T47D (cell line): ENCODE results near the gene PLA1A.

Experiments used
- DNase-seq, 2 experiments: peaks; one replicate each; pipeline versions ENCODE4 v3.0.0 to v3.0.0-alpha.2; 2011 to 2012; ENCODE audit warnings: low read depth in 1 of 2, low spot score in 1 of 2
- JUND ChIP-seq: IDR thresholded peaks from 2 replicates; pipeline ENCODE4 v1.6.1; 2012; ENCODE audit warnings: low read depth
- in situ Hi-C: cut with HindIII; loops from 2 replicates; pipeline ENCODE4 v1.10.0; 2016; ENCODE audit warnings: low sequenced_read_pairs, low pct_unique_long_range_greater_than_20kb

Gene PLA1A

GRCh38 chr3:119652306-119653033, 54.8 kb downstream of the PLA1A start:
- DNase-seq = no peak
- TF ChIP-seq JUND = no peak
- in situ Hi-C loops = no loop called here

GRCh38 chr3:119653876-119654275, 56.2 kb downstream of the PLA1A start:
- in situ Hi-C loops = no loop called here
- no peak for DNase-seq
- TF ChIP-seq JUND = no peak

- in situ Hi-C loops = no loop called here
- DNase-seq = no peak
- TF ChIP-seq JUND = no peak
These were observed 60.4 kb downstream of the PLA1A start for GRCh38 chr3:119657887-119658702.

- in situ Hi-C loops = no loop called here
- TF ChIP-seq JUND = no peak
These were observed 61.3 kb downstream of the PLA1A start for GRCh38 chr3:119658994-119659393.

GRCh38 chr3:119659606-119660291, 62.1 kb downstream of the PLA1A start:
- no peak for DNase-seq
- TF ChIP-seq JUND = no peak
- in situ Hi-C loops = no loop called here

More at GRCh38 chr3:119658994-119659393, 61.3 kb downstream of the PLA1A start:
- no peak for DNase-seq

- DNase-seq = no peak
- in situ Hi-C loops = no loop called here
- TF ChIP-seq JUND = no peak
These were observed 63.1 kb downstream of the PLA1A start, which contains the start of gene POPDC2 for GRCh38 chr3:119660474-119661440. POPDC2 (minus strand) TSS chr3:119660589; CDS start chr3:119660423, 166 bp downstream.

GRCh38 chr3:119662604-119663373, 65.1 kb downstream of the PLA1A start:
- in situ Hi-C loops = no loop called here
- DNase-seq = peak in 1 of 2 experiments; percentile 12
- no peak for TF ChIP-seq JUND

GRCh38 chr3:119663885-119664284, 66.2 kb downstream of the PLA1A start:
- no peak for TF ChIP-seq JUND
- in situ Hi-C loops = no loop called here
- no peak for DNase-seq

GRCh38 chr3:119664370-119664769, 66.7 kb downstream of the PLA1A start:
- in situ Hi-C loops = no loop called here
- no peak for DNase-seq
- TF ChIP-seq JUND = no peak

GRCh38 chr3:119664850-119665379, 67.2 kb downstream of the PLA1A start:
- no peak for DNase-seq
- in situ Hi-C loops = no loop called here
- no peak for TF ChIP-seq JUND

GRCh38 chr3:119665954-119666559, 68.4 kb downstream of the PLA1A start:
- in situ Hi-C loops = no loop called here
- no peak for DNase-seq
- TF ChIP-seq JUND = no peak
